NCI-H2107 treated with DMSO at 0.1 percent for 48 hours (cell line): ENCODE data around the gene GPR65.
"Not testable (repeated sequence)": the region's sequence is repeated elsewhere in the genome, so short reads cannot be mapped to it uniquely, and the experiment has no call there.

Experiments
- DNase-seq: peaks from one replicate; lab custom pipeline; 2025; ENCODE audit not compliant: unreplicated experiment; lab: John Stamatoyannopoulos, UW

The GPR65 gene

GRCh38 chr14:88003425-88003824 is 1.5 kb upstream of the GPR65 start:
- no peak for DNase-seq

DNA sequence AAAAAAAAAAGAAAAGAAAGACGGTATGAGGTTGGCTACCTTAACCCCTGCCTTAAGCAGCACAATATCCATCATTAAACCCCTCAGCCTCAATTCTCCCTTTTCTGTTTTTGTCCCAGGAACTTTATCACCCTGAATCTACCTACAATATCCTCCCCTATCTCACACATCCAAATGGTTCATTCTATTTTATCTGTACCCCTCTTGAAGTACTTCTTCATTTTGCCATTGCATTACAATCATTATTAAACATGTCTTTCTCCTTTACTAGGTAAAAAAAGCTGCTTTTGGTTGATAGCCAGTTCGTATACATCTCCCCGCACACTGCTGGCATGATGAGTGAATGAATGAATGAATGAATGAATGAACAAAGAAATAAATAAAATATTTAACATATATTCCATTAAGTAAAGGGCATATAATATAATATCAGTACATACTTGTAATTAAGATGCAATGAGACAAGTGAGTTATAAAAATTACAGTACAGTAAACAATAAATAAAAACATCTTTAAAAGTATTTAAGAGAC is 364 bp upstream of the GPR65 start:
- DNase-seq = no peak

- no peak for DNase-seq
These were observed 1.3 kb downstream of the GPR65 start for GRCh38 chr14:88005978-88006851.

DNA sequence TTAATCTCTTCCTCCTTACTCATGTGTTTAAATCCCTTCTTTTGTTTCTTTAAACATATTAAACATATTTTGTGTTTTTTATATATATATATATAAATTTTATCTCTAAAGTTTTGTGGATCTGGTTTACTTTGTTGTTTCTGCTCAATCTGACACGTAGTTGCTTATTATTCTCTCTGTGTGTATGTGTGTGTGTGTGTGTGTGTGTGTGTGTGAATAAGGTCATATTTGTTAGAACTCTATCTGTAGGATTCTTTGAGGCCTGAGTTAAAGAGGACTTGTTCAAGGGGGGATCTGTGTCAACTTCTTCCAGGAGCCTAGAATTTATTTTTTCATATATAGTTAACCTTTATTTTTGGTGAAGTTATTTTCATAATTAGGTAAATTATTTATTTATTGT is 2.7 kb downstream of the GPR65 start:
- no peak for DNase-seq

DNA sequence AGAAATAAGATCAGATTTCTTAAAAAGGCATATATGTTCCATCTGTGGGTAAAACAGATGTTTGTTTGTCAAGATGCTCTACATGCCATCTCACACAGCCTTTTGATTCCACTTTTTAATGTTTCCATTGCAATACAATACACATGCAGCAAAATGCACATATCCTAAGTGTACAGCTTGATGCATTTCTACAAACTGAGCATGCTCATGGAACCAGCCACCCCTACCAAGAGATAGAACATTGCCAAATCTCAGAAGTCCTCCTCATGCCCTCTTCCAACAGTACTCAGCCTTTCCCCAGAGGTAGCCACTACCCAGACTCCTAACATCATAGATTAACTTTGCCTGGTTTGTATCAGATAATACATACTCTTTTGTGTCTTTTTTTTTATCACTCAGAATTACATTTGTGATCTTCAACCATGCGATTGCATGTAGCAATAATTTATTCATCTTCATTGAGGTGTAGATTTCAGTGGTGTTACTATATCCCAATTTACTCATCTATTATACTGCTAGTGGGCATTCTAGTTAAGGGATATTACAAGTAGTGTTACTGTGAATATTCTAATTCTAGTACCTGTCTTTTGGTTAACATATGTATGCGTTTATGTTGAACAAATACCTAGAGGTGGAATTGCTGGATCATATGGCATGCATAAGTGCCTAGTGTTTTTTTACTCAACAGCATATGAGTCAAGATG is 3.3 kb downstream of the GPR65 start:
- DNase-seq = no peak

GRCh38 chr14:88009486-88009885 is 4.6 kb downstream of the GPR65 start:
- no peak for DNase-seq

GRCh38 chr14:88010331-88010730 is 5.4 kb downstream of the GPR65 start:
- DNase-seq = no peak

DNA sequence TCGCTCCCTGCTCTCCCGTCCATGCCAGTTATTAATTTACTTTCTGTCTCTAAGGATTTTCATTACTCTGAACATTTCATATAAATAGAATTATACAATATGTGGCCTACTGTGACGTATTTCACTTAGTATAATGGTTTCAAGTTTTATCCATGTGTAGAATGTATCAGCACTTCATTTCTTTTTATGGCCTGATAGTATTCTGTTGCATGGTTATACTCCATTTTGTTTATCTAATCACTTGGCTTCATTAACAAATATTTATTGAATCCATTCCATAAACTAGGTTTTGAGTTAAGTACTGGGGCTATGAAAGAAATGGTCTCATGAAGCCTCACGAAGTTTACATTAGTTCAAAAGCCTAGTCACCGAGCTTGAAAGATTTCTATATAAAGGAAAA is 7.6 kb downstream of the GPR65 start:
- DNase-seq = no peak

DNA sequence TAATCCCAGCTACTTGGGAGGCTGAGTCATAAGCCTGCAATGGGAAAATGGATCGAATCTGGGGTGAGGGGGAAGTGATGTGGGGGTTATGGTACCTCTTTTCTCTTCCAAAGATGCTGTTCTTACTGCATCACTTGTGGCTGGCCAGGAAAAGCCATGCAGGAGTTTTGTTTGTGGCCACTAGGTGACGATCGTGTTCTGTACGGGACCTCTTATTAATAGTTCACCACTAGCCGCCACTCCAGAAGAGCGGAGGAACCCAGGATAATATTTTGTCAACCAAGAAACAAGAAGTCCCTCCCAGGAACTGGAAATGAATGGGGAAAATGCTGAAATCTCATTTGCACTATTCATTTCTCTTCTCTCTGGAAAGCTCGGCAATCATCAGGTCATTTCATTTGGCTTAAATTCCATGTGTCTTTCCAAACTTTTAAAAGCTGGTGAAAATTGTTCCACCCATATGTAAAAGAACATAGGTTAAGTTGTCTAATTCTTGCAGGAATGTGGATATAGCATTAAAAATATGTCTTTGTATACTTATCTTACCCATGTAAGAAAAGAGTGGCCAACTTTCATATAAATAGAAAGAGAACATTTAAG is 8.9 kb downstream of the GPR65 start:
- peak; percentile 94 for DNase-seq

GRCh38 chr14:88016768-88017167 is 11.8 kb downstream of the GPR65 start:
- DNase-seq = no peak

GRCh38 chr14:88017535-88017934 is 12.6 kb downstream of the GPR65 start:
- DNase-seq = no peak

DNA sequence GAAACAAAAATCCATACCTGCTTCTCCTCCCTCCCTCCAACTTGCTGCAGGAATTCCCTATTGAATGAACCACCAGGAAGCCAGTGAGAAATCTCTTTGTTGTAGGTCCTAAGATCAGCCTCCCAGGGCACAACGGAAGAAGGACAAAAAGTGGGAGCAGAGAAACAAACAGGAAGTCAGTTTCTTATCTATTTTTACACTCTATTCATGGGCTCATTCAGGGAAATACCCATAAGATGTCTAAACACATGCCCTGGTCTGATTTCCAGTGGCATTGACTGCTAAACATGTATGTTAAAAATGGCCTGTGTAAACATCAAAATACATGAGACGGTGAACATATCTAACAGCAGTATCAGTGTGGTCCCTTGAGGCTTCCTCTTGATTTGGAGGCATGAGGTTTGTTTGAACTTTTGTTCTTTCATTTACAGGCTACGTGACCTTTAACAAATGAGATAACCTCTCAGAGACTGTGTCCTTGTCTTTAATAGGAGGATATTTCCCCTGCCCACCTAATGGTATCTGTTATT is 18.8 kb downstream of the GPR65 start:
- DNase-seq = no peak

DNA sequence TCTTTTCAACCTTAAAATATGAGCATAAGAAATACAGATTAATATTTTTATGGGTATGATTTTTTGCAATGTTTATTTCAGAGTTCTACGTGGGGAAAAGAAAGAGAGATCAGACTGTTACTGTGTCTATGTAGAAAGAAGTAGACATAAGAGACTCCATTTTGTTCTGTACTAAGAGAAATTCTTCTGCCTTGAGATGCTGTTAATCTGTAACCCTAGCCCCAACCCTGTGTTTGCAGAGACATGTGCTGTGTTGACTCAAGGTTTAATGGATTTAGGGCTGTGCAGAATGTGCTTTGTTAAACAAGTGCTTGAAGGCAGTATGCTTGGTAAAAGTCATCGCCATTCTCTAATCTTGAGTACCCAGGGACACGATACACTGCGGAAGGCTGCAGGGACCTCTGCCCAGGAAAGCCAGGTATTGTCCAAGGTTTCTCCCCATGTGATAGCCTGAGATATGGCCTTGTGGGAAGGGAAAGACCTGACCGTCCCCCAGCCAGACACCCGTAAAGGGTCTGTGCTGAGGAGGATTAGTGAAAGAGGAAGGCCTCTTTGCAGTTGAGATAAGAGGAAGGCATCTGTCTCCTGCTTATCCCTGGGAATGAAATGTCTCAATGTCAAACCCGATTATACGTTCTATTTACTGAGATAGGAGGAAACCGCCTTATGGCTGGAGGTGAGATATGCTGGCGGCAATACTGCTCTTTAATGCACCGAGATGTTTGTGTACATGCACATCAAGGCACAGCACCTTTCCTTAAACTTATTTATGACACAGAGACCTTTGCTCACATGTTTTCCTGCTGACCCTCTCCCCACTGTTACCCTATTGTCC is 19.5 kb downstream of the GPR65 start:
- DNase-seq = not testable (repeated sequence)

- no peak for DNase-seq
These were observed 20.4 kb downstream of the GPR65 start for GRCh38 chr14:88025313-88025712.

GRCh38 chr14:88026890-88027289 is 22.0 kb downstream of the GPR65 start:
- DNase-seq = no peak

- no peak for DNase-seq
These were observed 24.6 kb downstream of the GPR65 start for GRCh38 chr14:88029500-88029899.

GRCh38 chr14:88030079-88030478 is 25.1 kb downstream of the GPR65 start:
- DNase-seq = no peak

DNA sequence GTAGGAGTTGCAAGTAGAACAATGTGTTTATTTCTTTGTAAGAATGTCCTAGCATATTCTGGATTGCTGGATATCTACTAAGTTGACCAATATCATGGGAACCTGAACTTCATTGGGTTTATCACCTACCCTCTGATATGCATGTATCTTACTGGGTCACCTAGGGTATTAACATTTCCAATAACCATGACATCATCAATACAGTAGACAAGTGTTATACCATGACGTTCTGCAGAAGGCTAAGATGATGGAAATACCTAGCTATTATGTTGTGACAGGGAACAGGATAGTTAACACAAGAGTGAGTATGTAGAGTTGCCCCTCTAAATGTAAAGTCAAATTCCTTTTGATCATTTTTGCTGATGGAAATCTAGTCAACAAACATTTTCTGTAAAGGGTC is 26.0 kb downstream of the GPR65 start:
- no peak for DNase-seq

- no peak for DNase-seq
These were observed 27.4 kb downstream of the GPR65 start for GRCh38 chr14:88032373-88032772.

- DNase-seq = no peak
These were observed 29.1 kb downstream of the GPR65 start for GRCh38 chr14:88034076-88034475.

GRCh38 chr14:88036422-88036821 is 31.5 kb downstream of the GPR65 start:
- no peak for DNase-seq
